AG09319 (cell line): ENCODE measurements around the gene PPM1G.

Source experiments
- DNase-seq: peaks from one replicate; pipeline ENCODE4 v3.0.0-alpha.2; 2010; ENCODE audit warnings: low read depth; ENCODE audit errors: extremely low read depth
- TF ChIP-seq, protein P1 (sequence below): IDR thresholded peaks from 2 replicates; pipeline ENCODE4 v1.5.1; 2011; ENCODE audit warnings: low read depth, mild to moderate bottlenecking, inconsistent platforms, low read length, moderate library complexity

Gene PPM1G

DNA sequence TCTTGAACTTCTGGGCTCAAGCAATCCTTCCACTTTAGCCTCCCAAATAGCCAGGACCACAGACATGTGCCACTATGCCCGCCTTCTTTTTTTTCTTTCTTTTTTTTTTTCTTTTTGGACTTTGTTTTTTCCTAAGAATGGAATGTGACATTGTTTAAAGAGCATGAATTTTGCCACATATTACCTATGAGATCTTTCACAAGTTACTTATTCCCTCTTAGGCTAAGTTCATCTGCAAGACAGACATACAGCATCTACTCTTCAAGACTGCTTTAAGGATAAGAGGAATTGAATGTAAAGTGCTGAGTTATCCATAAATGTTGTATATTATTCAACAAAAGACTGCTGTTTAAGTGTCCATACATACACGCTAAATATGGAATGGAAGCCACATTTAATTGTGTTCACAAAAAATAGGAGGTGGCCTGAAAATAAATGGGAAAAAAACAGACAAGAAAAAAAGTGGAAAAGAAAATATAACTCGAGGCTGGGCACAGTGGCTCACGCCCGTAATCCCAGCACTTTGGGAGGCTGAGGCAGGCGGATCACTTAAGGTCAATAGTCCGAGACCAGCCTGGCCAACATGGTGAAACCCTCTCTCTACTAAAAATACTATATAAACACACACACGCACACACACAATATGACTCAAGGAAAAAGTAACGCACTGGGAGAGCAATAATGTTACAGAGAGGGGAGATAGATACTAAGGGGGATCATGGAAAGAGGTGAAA is 3.2 kb upstream of the PPM1G start:
- DNase-seq: no peak
- TF ChIP-seq, protein P1, sequence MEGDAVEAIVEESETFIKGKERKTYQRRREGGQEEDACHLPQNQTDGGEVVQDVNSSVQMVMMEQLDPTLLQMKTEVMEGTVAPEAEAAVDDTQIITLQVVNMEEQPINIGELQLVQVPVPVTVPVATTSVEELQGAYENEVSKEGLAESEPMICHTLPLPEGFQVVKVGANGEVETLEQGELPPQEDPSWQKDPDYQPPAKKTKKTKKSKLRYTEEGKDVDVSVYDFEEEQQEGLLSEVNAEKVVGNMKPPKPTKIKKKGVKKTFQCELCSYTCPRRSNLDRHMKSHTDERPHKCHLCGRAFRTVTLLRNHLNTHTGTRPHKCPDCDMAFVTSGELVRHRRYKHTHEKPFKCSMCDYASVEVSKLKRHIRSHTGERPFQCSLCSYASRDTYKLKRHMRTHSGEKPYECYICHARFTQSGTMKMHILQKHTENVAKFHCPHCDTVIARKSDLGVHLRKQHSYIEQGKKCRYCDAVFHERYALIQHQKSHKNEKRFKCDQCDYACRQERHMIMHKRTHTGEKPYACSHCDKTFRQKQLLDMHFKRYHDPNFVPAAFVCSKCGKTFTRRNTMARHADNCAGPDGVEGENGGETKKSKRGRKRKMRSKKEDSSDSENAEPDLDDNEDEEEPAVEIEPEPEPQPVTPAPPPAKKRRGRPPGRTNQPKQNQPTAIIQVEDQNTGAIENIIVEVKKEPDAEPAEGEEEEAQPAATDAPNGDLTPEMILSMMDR: no peak

DNA sequence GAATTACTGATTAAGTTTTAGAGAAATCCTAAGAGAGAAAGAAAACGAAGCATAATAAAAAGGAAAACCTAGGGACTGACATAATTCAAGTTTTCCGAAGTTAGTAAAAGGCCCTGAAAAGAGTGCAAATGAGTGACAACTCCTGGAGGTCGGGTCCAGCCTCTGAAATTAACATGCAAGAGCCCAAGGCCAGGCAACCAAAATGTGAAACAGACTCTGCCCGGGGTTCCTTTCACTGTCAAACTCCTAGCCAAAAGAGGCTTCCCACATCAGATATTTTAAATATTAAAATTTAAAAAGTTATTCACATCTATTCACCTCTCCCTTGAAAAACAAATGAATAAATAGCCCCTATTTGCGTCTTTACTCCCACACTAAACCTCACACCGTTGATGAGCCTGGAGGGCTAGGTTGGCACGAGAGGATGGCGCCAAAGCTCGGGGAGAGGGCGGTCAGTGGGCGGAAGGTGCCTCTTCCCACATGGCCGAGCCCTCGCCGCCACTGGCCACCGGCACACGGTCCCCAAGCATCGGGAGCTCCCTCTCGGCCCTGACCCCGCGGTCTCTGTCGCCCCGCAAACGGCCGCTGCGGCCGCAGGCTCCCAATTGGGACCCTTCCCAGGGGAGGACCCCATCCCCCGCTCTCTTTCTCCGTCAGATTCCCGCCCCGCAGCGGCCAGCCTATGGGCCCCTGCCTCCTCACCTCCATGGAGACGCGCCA is 630 bp downstream of the PPM1G start:
- no peak for DNase-seq
- TF ChIP-seq, protein P1: no peak

GRCh38 chr2:27407798-27408491 is 1.4 kb downstream of the PPM1G start:
- no peak for DNase-seq
- TF ChIP-seq, protein P1: peak; percentile 49

- TF ChIP-seq, protein P1: no peak
- no peak for DNase-seq
These were observed 8.8 kb downstream of the PPM1G start for GRCh38 chr2:27400348-27401135.

- TF ChIP-seq, protein P1: no peak
- DNase-seq: no peak
These were observed 10.4 kb downstream of the PPM1G start for GRCh38 chr2:27398962-27399361.

- TF ChIP-seq, protein P1: no peak
- no peak for DNase-seq
These were observed 16.2 kb downstream of the PPM1G start for GRCh38 chr2:27393225-27393624.
